DMS53 (cell line): Measurements from ENCODE around the gene DPH7.
"Not testable (repeated sequence)": the region's sequence is repeated elsewhere in the genome, so short reads cannot be mapped to it uniquely, and the experiment has no call there.

Source experiments
- DNase-seq: peaks from one replicate; lab custom pipeline; 2025; lab: John Stamatoyannopoulos, UW

DPH7 gene

GRCh38 chr9:137518661-137519459 is 59.9 kb downstream of the DPH7 start:
- DNase-seq = not testable (repeated sequence)

DNA sequence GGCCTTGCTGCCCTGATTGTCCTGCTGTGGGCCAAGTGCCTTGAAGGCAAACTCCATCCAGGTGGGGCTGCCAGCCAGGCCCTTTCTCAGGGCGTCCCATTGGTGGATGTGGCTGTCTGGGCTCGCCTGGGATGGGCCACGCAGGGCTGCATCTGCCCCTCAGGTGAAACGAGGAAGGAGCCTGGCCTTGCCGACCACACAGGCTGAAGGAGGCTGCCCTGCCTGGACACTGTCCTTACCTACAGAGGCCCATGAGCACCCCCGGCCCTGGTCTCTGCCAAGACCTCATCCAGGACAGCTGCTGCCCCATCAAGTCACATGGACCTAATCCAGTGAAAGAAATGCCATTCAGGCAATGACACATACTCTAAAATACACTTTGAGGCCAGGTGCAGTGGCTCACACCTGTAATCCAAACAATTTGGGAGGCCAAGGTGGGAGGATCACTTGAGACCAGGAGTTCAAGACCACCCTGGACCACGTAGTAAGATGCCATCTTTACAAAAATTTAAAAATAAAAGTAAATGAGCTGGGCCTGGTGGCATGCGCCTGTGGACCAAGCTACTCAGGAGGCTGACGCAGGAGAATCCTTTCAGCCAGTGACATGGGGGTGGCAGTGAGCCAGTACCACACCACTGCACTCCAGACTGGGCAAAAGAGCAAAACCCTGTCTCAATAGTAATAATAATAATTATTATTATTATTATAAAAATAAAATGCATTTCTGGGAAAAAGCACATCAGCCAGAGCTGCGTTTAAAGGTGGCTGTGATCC is 62.4 kb downstream of the DPH7 start:
- peak; percentile 72 for DNase-seq

- DNase-seq = no peak
These were observed 63.4 kb downstream of the DPH7 start for GRCh38 chr9:137515338-137515724.

DNA sequence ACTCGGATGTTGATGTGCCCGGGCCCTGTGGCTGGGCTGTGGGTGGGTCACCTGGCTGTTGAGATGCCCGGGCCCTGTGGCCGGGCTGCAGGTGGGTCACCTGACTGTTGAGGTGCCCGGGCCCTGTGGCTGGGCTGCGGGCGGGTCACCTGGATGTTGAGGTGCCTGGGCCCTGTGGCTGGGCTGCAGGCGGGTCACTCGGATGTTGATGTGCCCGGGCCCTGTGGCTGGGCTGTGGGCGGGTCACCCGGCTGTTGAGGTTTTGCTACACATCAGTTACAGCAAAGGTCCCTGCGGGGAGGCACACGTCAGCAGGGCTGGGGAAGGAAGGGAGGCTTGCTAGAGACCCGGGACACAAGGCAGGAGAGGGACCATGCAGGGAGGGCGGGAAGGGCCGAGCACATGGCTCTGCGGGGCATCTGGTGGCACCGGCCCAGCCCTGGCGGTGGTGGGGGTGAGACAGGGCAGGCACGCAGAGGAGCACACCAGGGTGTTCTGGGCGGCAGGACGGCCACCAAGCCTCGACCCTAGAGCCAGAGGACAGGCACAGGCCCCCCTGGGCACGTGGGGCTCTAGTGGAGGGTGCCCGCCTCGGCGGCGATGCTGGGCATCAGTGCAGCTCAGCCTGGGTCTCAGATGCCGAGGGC is 63.9 kb downstream of the DPH7 start:
- DNase-seq = peak; percentile 20

DNA sequence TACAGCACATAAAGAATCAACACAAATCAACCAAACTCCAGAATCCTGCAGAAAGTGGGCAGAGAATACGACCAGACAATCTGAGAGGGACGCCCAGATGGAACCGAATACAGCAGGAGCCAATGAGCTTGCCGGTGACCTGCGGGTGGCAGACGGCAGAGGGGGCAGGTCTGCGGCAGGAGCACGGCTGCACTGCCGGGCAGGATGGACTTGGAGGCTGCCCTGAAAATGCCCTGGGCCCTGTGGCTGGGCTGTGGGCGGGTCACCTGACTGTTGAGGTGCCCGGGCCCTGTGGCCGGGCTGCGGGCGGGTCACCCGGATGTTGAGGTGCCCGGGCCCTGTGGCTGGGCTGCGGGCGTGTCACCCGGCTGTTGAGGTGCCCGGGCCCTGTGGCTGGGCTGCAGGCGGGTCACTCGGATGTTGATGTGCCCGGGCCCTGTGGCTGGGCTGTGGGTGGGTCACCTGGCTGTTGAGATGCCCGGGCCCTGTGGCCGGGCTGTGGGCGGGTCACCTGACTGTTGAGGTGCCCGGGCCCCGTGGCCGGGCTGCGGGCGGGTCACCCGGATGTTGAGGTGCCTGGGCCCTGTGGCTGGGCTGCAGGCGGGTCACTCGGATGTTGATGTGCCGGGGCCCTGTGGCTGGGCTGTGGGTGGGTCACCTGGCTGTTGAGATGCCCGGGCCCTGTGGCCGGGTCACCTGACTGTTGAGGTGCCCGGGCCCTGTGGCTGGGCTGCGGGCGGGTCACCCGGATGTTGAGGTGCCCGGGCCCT is 64.7 kb downstream of the DPH7 start:
- DNase-seq = peak; percentile 82

GRCh38 chr9:137513136-137513535 is 65.6 kb downstream of the DPH7 start:
- DNase-seq = not testable (repeated sequence)

- DNase-seq = no peak
These were observed 66.8 kb downstream of the DPH7 start for GRCh38 chr9:137511758-137512463.

DNA sequence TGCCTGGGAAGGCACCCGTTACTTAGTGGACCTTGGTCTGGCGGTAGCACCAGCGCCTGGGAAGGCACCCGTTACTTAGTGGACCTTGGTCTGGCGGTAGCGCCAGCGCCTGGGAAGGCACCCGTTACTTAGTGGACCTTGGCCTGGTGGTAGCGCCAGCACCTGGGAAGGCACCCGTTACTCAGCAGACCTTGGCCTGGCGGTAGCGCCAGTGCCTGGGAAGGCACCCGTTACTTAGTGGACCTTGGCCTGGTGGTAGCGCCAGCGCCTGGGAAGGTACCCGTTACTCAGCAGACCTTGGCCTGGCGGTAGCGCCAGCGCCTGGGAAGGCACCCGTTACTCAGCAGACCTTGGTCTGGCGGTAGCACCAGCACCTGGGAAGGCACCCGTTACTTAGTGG is 67.6 kb downstream of the DPH7 start:
- not testable (repeated sequence) for DNase-seq

GRCh38 chr9:137509198-137509597 is 69.5 kb downstream of the DPH7 start:
- no peak for DNase-seq

DNA sequence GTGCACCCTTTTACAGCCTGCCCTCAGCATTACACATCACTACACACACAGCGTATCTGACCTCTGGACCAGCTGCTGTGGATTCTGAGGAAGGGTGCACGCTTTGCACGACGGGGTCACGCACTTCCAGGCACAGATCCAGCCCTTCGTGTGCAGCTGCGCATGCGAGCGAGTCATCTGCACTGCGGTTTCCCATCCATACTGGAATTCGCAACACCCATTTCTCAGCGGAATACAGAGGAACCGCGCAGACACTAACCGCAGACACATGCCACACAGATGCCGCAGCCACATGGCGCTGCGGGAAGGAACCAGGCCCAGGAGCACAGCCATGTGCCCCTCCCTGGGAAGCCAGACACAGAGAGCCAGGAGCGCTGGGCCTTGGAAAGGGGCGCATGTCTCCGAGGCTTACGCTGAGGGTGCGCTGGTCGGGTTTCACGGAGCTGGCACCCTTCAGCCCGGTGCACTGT is 72.0 kb downstream of the DPH7 start:
- DNase-seq = peak; percentile 63

DNA sequence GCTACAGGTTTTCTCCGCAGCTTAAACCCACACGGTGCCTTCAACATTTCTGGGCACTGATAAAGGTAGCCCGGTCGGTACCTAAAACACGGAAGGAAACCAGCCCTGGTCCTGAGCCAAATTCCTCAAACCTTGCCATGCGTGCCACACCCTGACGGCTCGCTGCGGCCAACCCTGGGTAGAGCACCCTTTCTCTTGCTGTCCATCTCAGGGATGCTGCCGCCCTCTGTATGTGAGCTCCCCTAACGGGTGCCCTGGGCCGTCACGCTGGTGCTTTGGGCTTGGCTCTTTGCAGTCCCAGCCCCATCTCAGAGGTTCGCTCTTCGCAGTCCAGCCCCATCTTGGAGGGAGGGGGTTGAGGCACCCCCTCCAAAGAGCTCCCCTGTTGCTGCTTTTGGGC is 72.5 kb downstream of the DPH7 start:
- DNase-seq = peak; percentile 53

- no peak for DNase-seq
These were observed 73.1 kb downstream of the DPH7 start for GRCh38 chr9:137505421-137506140.
